ENCODE results near the gene ADGRA1. TPM values are rescaled to one million over a fixed set of nuclear protein-coding genes. Genes with fewer than 3 reads are reported as not detected.

ADGRA1 gene
- total and polyA plus RNA-seq, 10 of the 15 experiments (the other 5 are each of a cell fraction or from before 2014, with no cell fraction given), result not detected

GRCh38 chr10:133069033-133069525 lies 18.6 kb upstream of the ADGRA1 start:
- H3K4me3 ChIP-seq, result no peak overlapping the region
- H3K4me2 ChIP-seq (ENCODE audit: control insufficient read depth, insufficient read depth), result no peak overlapping the region
- ChIA-PET CTCF (no interaction called here), SMC1A (ENCODE audit: uncharacterized antibody, unreplicated experiment) (no interaction called here), RAD21 (ENCODE audit: unreplicated experiment) (no interaction called here), POLR2A (no interaction called here)
- in situ Hi-C loops (cut with MboI), result no loop called here
- 50% methylated on average over 23 of the region's 23 CpGs for WGBS (ENCODE audit: insufficient coverage, insufficient replicate concordance, low lambda C conversion rate, missing lambda C conversion rate)
- no peaks in the 10 kb centered on the region for H3K79me2 ChIP-seq (ENCODE audit: control insufficient read depth, insufficient read depth, low read length)
- intact Hi-C loops (cut with micrococcal nuclease; ENCODE audit: unreplicated experiment), result no loop called here
- H3K9ac ChIP-seq (ENCODE audit: control insufficient read depth, insufficient read depth, low read length), result no peak overlapping the region
- no peaks in the 10 kb centered on the region for H3K4me1 ChIP-seq (ENCODE audit: control insufficient read depth, insufficient read depth, low read length)
- no peaks in the 10 kb centered on the region; the same call in 2 of the 3 replicates for H3K9me3 ChIP-seq (replicated peaks; ENCODE audit: control insufficient read depth, insufficient read depth, low read length)
- ATAC-seq, result no peak
- no TSS peak for BruUV-seq (replicated peaks)
- TF ChIP-seq FOXK2 (IDR thresholded peaks at IDR 0.05), result no peak
- no peak for TF ChIP-seq GATAD2B (conservative IDR thresholded peaks at IDR 0.05; ENCODE audit: low read depth)
- no peak for TF ChIP-seq RELA (IDR thresholded peaks at IDR 0.05; ENCODE audit: borderline replicate concordance, partially characterized antibody)
- no peak for TF ChIP-seq RELB (IDR thresholded peaks at IDR 0.05; ENCODE audit: low read depth)
- no peak for TF ChIP-seq SIX5 (IDR thresholded peaks at IDR 0.05; ENCODE audit: low read depth, low read length, severe bottlenecking)
- no peak for TF ChIP-seq HDAC2 (IDR thresholded peaks at IDR 0.05)
- TF ChIP-seq SMARCA5 (IDR thresholded peaks at IDR 0.05), result no peak
- TF ChIP-seq SPI1 (IDR thresholded peaks at IDR 0.05; ENCODE audit: borderline replicate concordance, insufficient read depth, low read depth, low read length), result no peak
- no peak for TF ChIP-seq ZBED1 (IDR thresholded peaks at IDR 0.05; ENCODE audit: borderline replicate concordance)
- no peak for TF ChIP-seq E2F8 (IDR thresholded peaks at IDR 0.05; ENCODE audit: low read depth, partially characterized antibody)
- no peak for TF ChIP-seq NFYA (IDR thresholded peaks at IDR 0.05; ENCODE audit: borderline replicate concordance, low read depth, low read length)
- TF ChIP-seq RAD51 (IDR thresholded peaks at IDR 0.05), result no peak
- no peak for TF ChIP-seq TBL1XR1 (IDR thresholded peaks at IDR 0.05; ENCODE audit: low read depth, low read length)
- no peak for TF ChIP-seq PAX5 (IDR thresholded peaks at IDR 0.05; ENCODE audit: borderline replicate concordance, low read depth, low read length)
- FAIRE-seq, result no peak
- DNase-seq (ENCODE audit: low read depth, low spot score), result no peak
- H3K27ac ChIP-seq (ENCODE audit: control insufficient read depth, insufficient read depth), result no peak overlapping the region
- no peaks in the 10 kb centered on the region for H3K36me3 ChIP-seq (ENCODE audit: control insufficient read depth in 2 of 2, insufficient read depth in 2 of 2, low read length in 1 of 2)
- no peak overlapping the region for H2AFZ ChIP-seq (ENCODE audit: control insufficient read depth, low read depth, low read length)
- no peaks in the 10 kb centered on the region for H4K20me1 ChIP-seq (ENCODE audit: control insufficient read depth, insufficient read depth)
- no peaks in the 10 kb centered on the region for H3K27me3 ChIP-seq (replicated peaks in 1 of 2; ENCODE audit: control insufficient read depth in 2 of 2, insufficient read depth in 2 of 2, low read length in 1 of 2)
